ENCODE results near the gene MED20.

Gene MED20

DNA sequence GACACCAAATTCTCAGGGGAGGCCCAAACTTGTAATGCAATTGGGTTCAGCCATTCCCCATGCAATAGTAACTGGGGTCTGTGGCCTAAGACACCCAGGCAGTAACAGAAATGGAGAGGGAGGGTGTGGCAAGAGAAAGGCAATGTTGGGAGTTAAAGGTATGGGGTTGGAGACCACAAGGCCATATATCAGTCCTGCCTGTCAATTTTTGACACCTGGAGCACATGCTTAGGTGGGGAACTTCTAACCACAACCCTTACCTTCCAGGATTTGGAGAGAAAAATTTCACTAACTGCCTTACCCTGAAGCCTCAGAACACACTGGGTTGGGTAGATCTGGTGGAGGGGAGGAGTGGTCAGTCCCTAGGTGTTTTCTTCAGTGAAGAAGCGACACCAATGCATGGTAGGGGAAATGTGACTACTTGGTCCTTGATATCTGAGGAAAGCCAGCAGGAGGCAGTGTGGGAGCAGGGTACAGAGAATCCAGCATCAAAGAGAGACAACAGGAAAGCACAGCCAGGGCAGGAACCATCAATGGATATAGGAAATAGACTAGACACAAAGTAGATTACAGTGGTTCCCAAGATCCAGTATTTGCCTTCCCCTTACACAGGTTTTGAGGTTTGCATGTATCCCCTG lies 18.9 kb downstream of the MED20 start:
- no peak for DNase-seq

DNA sequence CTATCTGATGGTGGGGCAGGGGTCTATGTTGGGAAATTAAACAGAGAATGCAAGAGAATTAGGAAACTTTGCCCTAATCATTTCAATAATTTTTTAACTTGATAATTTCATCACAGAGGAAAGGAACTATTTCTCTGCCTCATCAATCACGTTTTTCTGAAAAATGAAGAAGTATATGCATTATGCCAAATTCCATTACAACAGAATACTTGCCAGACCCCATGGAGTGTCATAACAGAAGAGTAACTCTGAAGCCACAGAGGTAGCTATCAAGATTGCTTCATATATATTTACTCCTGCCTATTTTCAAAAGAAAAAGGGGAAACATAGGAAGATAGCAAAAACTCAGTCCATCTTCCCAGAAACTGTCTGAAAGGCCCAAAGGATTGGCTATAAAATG lies 20.1 kb downstream of the MED20 start:
- DNase-seq, result no peak

DNA sequence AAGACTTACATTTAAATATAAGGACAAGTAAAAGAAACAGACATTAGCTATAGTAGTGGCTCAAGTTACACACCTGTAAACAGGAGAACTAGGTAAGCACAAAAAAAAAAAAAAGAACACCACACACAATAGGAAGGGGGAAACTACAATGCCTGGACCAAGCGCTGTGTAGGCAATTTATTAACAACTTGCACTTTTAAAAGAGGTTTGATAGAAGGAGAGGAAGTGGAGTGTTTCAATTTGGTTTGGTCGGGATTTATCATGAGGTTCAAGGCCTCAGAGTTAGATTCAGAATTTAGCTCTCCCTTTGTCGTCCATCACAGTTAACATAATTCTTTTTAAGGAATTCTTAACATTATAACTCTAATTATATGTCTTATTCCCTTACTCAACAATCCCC lies 24.7 kb downstream of the MED20 start:
- DNase-seq, result no peak

DNA sequence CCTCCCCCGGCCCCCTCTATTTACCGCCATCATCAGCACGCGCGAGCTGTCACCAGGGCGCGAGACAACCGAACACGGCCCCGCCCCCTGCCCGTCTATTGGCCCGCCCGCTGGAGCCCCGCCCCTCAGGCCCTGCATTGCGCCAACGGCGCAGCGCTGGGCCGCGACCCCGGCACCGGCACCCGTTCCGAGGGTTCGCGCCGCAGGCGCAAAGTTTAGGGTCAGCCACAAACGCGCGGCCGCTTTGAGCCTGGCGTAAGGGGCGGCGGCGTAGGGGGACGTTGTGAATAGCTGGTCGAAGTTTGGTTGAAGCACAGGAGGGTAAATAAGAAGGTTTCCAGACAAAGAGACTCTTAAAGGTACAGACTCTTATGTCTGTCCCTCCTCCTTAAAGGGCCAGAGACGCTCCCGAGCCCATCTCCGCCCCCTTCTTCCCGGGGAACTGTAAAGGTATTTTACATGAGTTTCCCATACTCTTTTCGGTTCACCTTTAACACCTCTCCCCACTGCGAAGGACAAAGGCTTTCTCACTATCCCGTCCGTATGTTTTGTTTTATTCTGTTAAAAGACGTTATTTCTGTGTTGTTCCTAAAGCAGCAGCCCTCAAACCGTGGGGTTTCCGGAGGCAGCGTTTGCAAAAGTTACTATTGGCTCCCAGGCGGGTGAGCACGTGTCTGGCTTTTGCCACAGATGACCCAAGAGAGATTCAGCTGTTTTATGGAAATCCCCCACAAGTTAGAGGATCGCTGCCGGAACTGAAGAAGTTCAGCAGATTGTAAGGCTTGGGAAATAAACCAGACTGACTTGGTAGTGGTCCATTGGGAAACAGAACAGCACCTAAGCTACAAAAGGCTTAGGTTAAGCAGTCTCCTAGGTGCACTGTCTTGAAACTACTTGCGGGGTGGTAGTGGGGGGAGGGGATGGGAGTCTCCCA lies 25.4 kb downstream of the MED20 start, which contains the start of gene USP49:
Gene USP49 (minus strand): TSS at position 76 of the 934 bp plus-strand sequence. CDS start 88,392 bp downstream, outside the sequence.
- peak; percentile 90 for DNase-seq

DNA sequence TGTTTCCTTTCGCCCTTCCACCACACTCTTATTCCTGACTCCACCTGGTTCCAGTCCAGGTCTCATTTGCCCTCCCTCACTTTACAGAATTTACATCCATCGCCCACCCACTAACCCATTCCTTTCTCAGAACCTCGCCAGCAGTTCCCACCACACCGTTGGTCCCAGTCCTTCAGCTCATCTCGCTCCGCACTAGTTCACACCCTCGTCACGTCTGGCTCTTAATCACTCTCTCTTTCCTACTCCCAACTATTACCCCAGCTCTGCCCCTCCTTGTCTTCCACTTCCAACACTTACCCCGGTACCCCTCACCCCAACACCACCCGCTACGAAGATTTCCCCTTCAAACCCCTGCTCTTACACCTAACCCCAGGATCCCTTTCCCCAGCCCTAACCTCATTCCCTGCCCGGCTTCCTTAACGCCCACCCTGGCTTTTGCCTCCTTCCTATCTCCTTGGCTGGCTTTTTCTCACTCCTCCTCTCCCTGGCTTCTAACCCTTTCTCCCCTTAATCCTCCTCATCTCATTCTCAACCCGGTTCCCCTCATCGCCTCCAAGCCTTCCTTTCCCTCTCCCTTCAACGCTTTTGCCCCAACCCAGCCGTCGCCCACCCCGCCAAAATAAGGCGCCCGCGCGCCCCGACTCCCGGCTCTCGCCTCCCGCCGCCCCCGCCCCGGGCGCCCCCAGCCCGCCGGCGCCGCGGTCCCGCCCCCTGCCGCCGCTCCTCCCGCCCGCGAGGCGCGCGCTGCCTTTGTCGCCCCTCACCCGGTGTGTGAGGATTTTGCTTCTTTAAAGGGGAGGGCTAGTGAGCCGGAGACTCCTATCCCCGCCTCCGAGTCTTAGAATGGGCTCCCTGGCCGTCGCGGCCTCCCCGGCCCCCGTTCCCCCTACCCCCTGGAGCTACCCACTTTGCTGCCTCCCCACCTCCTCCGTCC lies 26.3 kb downstream of the MED20 start:
- DNase-seq, result peak; percentile 74

DNA sequence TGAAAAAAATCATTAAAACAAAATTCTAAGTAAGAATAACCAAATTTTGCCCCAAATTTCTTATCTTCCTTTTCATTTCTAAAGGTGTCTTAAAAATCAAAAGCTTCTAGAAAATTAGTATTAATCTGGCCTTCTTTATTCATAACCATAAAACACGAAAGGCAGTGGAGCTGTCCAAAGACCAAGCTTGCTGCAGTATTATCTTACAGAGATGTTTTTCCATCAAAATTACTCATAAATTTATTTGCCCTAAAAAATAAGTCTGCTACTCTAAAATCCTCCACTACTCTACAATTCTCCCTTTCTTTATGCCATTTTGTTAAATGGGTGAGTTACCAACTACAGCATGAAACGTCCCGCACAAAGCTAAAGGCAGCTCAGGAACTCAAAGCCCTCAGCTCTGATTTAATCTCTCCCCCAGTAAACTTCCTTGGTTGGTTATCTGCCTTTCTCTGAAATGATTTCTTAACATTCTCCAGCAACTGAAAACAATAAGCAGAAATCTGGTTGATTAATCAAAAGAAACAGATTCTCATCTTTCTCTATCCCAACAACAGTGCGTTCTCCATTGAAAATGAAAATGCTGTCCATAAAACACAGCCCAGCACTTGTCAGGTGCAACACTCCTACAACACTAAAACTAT lies 27.9 kb downstream of the MED20 start:
- no peak for DNase-seq

DNA sequence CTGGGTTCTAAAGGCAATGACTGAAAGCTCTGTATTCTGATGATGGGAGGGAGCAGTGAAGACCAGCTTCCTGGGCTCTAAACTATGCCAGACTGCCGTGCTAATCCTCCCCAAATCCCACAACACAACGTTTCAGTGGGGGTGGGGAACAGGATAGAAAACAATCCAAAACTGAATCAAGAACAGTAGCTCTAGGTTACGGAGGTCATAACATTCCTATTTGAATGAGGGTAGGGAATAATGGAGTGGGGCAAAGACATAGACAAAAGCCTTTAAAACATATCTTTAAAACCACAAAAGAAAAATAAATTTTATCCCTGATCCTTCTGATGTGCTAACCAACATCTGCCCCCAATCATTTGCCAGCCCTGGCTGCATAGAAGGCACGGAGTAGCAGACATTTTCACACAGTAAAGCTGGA lies 33.6 kb downstream of the MED20 start:
- DNase-seq, result no peak

DNA sequence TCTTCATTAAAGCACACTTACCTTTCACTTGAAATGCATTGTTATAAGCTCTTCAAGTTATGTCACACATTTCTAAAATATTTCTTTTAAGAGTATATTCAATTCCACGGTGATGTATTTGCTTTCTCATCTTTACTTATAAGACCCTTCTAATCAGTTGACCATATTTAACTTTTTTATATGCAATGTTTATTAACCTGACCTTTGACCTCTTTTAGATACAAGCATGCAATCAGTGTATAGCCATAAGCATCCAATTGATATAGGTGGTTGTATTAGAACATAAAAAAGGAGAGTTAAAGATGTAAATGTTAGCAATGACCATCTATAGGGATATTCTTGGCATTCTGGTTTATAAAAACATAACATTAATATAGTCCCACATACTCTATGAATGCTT lies 35.0 kb downstream of the MED20 start:
- no peak for DNase-seq

DNA sequence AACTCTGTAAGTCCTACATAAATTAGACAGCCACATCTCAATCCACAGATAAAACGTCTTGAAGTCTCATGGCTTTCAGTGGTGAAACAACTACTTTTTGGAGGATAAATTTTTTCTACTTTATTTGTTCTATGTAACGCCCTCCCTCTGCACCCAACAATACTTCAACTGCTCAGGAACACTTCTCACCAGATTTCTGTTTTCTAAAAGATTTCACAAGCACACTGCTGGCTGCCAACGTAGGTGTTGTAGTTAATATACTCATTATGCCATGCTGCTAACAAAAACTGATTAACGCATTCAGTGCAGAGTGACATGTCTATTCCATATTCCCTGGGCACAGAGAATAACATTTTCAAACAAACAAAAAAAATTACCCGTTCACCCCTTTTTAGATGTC lies 36.0 kb downstream of the MED20 start:
- DNase-seq, result no peak

DNA sequence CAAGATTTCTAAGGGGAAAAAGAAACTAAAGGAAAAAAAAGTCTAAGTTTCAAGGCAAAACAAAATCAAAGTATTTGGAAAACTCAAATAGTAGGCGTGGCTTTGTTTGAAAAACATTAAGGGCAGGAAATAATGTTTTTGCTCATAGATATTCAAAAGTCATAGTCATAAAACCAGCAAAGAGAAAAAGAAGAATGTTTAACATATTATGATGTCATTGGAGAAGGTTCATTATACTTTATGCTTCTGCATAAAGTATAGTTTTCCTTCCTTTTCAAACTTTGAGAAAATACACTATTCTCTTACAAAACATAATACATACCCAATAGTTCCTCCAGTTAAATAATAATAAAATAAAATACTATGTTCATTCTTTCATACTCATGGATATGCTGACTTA lies 39.4 kb downstream of the MED20 start:
- no peak for DNase-seq

DNA sequence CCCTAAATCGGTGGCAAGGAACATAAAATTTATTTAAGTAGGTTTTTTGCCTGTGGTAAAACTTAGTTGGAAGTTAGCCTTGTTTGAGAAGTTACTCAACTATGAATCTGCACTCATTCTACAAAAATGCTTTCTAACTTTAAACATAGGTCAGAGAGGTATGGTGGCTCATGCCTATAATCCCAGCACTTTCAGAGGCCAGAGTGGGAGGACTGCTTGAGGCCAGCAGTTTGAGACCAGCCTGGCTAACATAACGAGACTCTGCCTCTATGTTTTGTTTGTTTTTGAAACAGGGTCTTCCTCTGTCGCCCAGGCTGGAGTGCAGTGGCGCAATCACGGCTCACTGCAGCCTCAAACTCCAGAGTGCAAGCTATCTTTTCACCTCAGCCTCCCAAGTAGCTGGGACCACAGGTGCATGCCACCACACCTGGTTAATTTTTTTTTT lies 42.0 kb downstream of the MED20 start:
- DNase-seq, result no peak

DNA sequence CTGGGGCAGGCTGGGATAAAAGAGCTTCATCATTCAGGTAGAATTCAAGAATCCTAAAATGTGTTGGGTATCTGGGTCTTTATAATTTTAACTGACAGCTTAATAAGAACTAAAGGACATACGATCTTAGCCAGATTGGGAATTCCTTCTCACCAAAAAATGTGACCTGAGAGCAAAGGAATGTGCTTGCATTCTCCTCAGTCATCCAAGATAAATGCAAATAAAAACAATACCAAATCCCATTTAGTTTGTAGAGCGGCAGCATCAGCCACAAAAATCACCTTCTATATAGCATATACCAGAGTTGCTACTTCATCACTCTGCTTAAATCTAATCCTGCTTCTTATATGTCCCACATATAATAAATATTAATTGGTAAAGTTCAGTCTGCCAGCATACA lies 42.7 kb downstream of the MED20 start:
- DNase-seq, result no peak

DNA sequence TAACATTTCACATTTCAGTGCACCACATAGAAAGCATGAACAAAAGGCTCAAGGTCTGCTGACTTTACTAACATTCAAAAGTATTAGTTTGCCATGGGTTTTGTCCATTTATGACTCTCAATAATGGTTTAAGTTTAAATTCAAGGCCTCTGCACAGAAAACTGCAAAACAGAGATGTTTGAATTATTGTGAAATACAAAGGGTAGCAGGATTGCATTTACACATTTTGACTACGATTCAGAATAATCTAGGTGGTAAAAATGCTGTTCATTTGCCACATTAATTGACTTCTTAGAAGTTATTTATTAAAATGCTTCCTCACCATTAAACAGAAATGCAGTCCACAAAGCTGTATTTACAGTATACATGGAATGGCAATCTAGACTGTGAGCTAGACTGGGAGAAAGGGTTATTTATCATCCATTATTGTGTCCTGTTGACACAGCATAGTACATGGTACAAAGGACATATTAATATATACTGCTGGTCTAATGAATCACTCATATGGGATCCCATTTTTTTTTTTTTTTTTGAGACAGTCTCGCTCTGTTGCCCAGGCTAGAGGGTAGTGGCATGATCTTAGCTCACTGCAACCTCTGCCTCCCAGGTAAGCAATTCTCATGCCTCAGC lies 43.8 kb downstream of the MED20 start:
- DNase-seq, result no peak

DNA sequence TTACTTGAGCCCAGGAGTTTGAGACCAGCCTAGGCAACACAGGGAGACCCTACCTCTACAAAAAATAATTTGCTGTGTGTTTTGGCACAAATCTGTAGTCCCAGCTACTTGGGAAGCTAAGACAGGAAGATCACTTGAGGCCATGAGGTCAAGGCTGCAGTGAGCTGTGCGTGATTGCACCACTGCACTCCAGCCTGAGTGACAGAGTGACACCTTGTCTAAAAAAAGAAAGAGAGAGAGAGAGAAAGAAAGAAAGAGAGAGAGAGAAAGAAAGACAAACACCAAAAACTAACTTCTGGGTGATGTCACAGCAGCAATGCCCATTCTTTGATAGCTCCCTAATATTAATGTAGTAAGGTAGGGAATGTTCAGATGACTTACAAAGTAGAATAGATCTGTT lies 46.2 kb downstream of the MED20 start:
- DNase-seq, result no peak

DNA sequence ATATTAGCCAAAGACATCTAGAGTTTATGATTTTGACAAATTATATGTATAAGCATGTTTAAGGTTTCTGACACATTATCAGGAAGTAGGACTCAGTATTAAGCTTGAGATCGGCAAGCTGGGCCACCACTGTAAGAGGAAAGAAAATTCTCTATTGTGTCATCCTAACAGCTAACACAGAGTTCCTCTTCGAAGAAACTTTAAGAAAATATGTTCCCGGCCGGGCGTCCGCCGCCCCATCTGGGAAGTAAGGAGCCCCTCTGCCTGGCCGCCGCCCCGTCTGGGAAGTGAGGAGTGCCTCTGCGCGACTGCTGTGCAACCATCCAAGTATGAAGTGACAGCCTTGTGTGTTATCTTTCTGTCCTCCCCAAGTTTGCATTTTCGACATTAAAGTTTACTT lies 48.8 kb downstream of the MED20 start:
- no peak for DNase-seq

DNA sequence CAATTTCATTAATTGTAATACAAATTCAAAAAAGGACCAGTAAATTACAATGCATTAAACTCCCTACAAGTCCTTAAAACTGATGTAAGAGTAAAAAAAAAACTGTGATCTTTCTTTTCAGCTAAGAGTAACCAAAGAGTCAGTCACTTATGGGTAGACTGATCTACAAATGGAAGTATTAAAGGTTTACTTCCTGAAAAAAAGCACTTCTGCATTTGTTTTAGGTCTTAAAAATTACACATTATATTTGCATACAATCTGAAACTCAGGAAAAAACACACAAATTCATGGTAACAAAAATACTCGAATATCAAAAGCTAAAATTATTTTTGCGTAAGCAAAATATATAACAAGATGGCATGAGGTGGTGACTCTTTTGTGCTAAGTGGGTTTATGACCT lies 49.2 kb downstream of the MED20 start:
- no peak for DNase-seq

DNA sequence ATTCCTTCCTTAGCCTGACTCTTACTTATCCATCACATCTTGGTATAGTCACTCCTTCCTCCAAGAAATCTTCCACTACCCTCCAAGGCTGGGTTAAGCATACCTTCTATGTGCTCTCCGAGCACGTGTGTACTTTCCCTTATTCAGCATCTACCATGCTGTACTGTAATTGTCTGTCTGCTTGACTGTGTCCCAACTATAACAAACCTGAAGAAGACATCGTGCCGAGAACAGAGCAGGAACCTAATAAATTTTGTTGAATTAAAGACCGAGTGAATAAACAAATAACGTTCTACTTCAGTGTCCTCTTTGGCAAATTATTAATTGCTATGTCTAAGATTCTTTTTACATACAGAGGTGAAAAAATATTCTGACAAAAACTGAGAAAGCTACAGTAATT lies 61.6 kb downstream of the MED20 start:
- DNase-seq, result no peak

DNA sequence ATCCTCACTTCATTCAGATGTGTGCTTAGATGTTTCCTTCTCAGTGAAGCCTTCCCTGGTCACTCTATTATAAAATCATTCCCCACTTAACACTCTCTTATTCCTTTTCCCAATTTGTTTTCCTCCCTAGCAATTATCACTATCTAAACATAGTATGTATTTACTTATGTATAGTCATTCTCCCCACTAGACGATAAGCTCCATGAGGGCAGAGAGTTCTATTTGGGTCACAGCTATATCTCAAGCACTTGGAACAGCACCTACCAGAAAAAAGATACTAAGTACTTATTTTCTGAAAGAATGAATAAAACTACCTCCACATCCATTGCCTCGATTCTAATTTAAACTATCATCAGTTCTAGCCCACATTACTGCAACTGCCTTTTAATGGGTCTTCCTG lies 62.2 kb downstream of the MED20 start:
- no peak for DNase-seq
